Breast epithelium (tissue), 3 donors: ENCODE data around the gene NUTF2.

ENCODE experiments used
- CTCF ChIP-seq, 3 donors: fragments of 450-650 bp; IDR thresholded peaks; one replicate each; pipeline ENCODE4 v1.5.1; 2016 to 2017; ENCODE audit warnings: antibody characterized with exemption in 3 of 3, mild to moderate bottlenecking in 3 of 3, moderate library complexity in 3 of 3
- POLR2A ChIP-seq: fragments of 450-650 bp; IDR thresholded peaks from one replicate; pipeline ENCODE4 v1.6.1; 2016; ENCODE audit warnings: antibody characterized with exemption, mild to moderate bottlenecking, moderate library complexity
- POLR2AphosphoS5 ChIP-seq, 3 donors: sonication (generic); formaldehyde crosslinking; IDR thresholded peaks; one replicate each; pipeline ENCODE4 v1.6.1; 2017; ENCODE audit warnings: antibody characterized with exemption in 3 of 3

- TF ChIP-seq POLR2A (no peak), CTCF (IDR thresholded peaks at IDR 0.05) (no peak), POLR2AphosphoS5 (IDR thresholded peaks at IDR 0.05) (no peak)
These were observed 17.9 kb downstream of the NUTF2 start for GRCh38 chr16:67864594-67864993.
